GM12864 (cell line): Measurements from ENCODE around the gene PRICKLE2.

Experiments used
- DNase-seq: peaks from one replicate; pipeline ENCODE4 v3.0.0-alpha.2; 2011; ENCODE audit warnings: low read depth
- H3K4me3 ChIP-seq: 2 replicates; pipeline ENCODE4 v1.5.1; 2011; ENCODE audit warnings: mild to moderate bottlenecking, low read depth, low read length, control low read depth
- CTCF ChIP-seq: IDR thresholded peaks from 2 replicates; pipeline ENCODE4 v1.5.1; 2011; ENCODE audit warnings: low read depth, mild to moderate bottlenecking, moderate library complexity, low read length, control low read depth, inconsistent platforms; ENCODE audit errors: missing control alignments

PRICKLE2 gene

GRCh38 chr3:64179860-64180259 lies 45.4 kb downstream of the PRICKLE2 start:
- no peak for TF ChIP-seq CTCF

GRCh38 chr3:64179249-64179648 lies 46.0 kb downstream of the PRICKLE2 start:
- TF ChIP-seq CTCF = no peak
- DNase-seq = no peak
- no peak overlapping the region for H3K4me3 ChIP-seq

More at GRCh38 chr3:64179860-64180259, 45.4 kb downstream of the PRICKLE2 start:
- H3K4me3 ChIP-seq = no peak overlapping the region
- DNase-seq = no peak

- TF ChIP-seq CTCF = no peak
- no peak for DNase-seq
- no peak overlapping the region for H3K4me3 ChIP-seq
These were observed 46.8 kb downstream of the PRICKLE2 start for GRCh38 chr3:64178419-64178818.

GRCh38 chr3:64176461-64176996 lies 48.7 kb downstream of the PRICKLE2 start:
- no peak for DNase-seq
- H3K4me3 ChIP-seq = no peak overlapping the region
- no peak for TF ChIP-seq CTCF

- H3K4me3 ChIP-seq = no peak overlapping the region
- DNase-seq = no peak
- no peak for TF ChIP-seq CTCF
These were observed 50.9 kb downstream of the PRICKLE2 start for GRCh38 chr3:64174328-64174727.

- DNase-seq = no peak
- no peak for TF ChIP-seq CTCF
- no peak overlapping the region for H3K4me3 ChIP-seq
These were observed 51.7 kb downstream of the PRICKLE2 start for GRCh38 chr3:64173563-64173962.

GRCh38 chr3:64170270-64170669 lies 55.0 kb downstream of the PRICKLE2 start:
- H3K4me3 ChIP-seq = no peak overlapping the region
- DNase-seq = no peak
- no peak for TF ChIP-seq CTCF
